Measurements from ENCODE around the gene ADAM29. TPM values are rescaled to one million over a fixed set of nuclear protein-coding genes. Genes with fewer than 3 reads are reported as not detected.

Gene ADAM29
- total and polyA plus RNA-seq, 2 of the 4 experiments (the other 2 are of a cell fraction) = not detected

GRCh38 chr4:174928174-174928573, 10.0 kb downstream of the ADAM29 start:
- BruUV-seq (replicated peaks) = no TSS peak
- ChIA-PET POLR2A (ENCODE audit: unreplicated experiment) (no interaction called here), CTCF (no interaction called here)
- WGBS, 2 experiments (ENCODE audit: extremely low coverage in 2 of 2, insufficient read length in 1 of 2) = 29% methylated on average over 1 of the region's 6 CpGs; no CpG with 5 or more reads in 1 of the 2 experiments
- H3K4me2 ChIP-seq (ENCODE audit: low read depth, low read length) = no peak overlapping the region
- H2BK20ac ChIP-seq (ENCODE audit: low read depth, low read length) = no peak overlapping the region
- H3K9me3 ChIP-seq (ENCODE audit: control insufficient read depth, insufficient read depth, low read length) = peaks cover 2% of the 10 kb centered on the region
- no peak overlapping the region for H3K23ac ChIP-seq (ENCODE audit: low read depth, low read length)
- H2AFZ ChIP-seq (replicated peaks; ENCODE audit: low read length, poor library complexity) = no peak overlapping the region
- H3K27ac ChIP-seq (ENCODE audit: insufficient read depth, low read length) = no peak overlapping the region
- no peak overlapping the region for H3K18ac ChIP-seq (ENCODE audit: low read depth, low read length)
- no peaks in the 10 kb centered on the region for H3K27me3 ChIP-seq (ENCODE audit: control insufficient read depth, insufficient read depth, low read length)
- H2AK5ac ChIP-seq (ENCODE audit: low read depth, low read length) = no peak overlapping the region
- H2BK15ac ChIP-seq (ENCODE audit: low read depth, low read length) = no peak overlapping the region
- H3K14ac ChIP-seq (replicated peaks; ENCODE audit: low read depth, low read length) = no peak overlapping the region
- no peak overlapping the region for H4K5ac ChIP-seq (ENCODE audit: low read depth, low read length)
- ATAC-seq (ENCODE audit: low read depth) = no peak
- in situ Hi-C loops (cut with MboI; ENCODE audit: low sequenced_read_pairs) (no loop called here), dilution Hi-C loops (cut with HindIII; ENCODE audit: low sequenced_read_pairs, unreplicated experiment) (no loop called here), intact Hi-C loops (cut with micrococcal nuclease) (loop anchor here (10.0 kb wide), 1 partner anchor 517 kb away; no protein-coding TSS in a partner anchor)
- no peak overlapping the region for H3K4me3 ChIP-seq (ENCODE audit: insufficient read depth, low read depth, low read length)
- no peaks in the 10 kb centered on the region for H4K20me1 ChIP-seq (ENCODE audit: insufficient read depth, low read length)
- H3K4ac ChIP-seq (ENCODE audit: low read depth, low read length) = no peak overlapping the region
- no peak overlapping the region for H2BK5ac ChIP-seq (ENCODE audit: low read depth, low read length, poor library complexity, severe bottlenecking)
- no peaks in the 10 kb centered on the region for H3K4me1 ChIP-seq (ENCODE audit: control insufficient read depth, insufficient read depth, low read length)
- no peak overlapping the region for H4K91ac ChIP-seq (ENCODE audit: insufficient read depth, low read depth, low read length)
- no peak overlapping the region for H2AK9ac ChIP-seq (replicated peaks; ENCODE audit: low read depth, low read length, poor library complexity)
- H3K79me1 ChIP-seq (ENCODE audit: low read depth in 1 of 2, low read length in 2 of 2) = no peaks in the 10 kb centered on the region
- no peak for DNase-seq
- H3K9me1 ChIP-seq (ENCODE audit: insufficient read depth, low read length) = no peaks in the 10 kb centered on the region
- no peak overlapping the region for H4K8ac ChIP-seq (ENCODE audit: low read depth in 2 of 2, low read length in 2 of 2)
- no peak overlapping the region for H2BK120ac ChIP-seq (ENCODE audit: low read depth, low read length)
- H3K9ac ChIP-seq (ENCODE audit: low read depth, low read length) = no peak overlapping the region
- H3K36me3 ChIP-seq (ENCODE audit: control insufficient read depth, insufficient read depth, low read length) = no peaks in the 10 kb centered on the region
- TF ChIP-seq RFX5 (IDR thresholded peaks at IDR 0.05; ENCODE audit: low read depth, low read length) = no peak
- TF ChIP-seq NFE2L2 (IDR thresholded peaks at IDR 0.05; ENCODE audit: low read depth, low read length) = no peak
- TF ChIP-seq, protein P1, sequence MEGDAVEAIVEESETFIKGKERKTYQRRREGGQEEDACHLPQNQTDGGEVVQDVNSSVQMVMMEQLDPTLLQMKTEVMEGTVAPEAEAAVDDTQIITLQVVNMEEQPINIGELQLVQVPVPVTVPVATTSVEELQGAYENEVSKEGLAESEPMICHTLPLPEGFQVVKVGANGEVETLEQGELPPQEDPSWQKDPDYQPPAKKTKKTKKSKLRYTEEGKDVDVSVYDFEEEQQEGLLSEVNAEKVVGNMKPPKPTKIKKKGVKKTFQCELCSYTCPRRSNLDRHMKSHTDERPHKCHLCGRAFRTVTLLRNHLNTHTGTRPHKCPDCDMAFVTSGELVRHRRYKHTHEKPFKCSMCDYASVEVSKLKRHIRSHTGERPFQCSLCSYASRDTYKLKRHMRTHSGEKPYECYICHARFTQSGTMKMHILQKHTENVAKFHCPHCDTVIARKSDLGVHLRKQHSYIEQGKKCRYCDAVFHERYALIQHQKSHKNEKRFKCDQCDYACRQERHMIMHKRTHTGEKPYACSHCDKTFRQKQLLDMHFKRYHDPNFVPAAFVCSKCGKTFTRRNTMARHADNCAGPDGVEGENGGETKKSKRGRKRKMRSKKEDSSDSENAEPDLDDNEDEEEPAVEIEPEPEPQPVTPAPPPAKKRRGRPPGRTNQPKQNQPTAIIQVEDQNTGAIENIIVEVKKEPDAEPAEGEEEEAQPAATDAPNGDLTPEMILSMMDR (conservative IDR thresholded peaks at IDR 0.05; ENCODE audit: low read depth, low read length) = no peak
- TF ChIP-seq CHD1 (IDR thresholded peaks at IDR 0.05; ENCODE audit: low read depth, low read length) = no peak
- TF ChIP-seq, protein P2, sequence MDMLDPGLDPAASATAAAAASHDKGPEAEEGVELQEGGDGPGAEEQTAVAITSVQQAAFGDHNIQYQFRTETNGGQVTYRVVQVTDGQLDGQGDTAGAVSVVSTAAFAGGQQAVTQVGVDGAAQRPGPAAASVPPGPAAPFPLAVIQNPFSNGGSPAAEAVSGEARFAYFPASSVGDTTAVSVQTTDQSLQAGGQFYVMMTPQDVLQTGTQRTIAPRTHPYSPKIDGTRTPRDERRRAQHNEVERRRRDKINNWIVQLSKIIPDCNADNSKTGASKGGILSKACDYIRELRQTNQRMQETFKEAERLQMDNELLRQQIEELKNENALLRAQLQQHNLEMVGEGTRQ (IDR thresholded peaks at IDR 0.05; ENCODE audit: low read depth, low read length) = no peak
- H3K56ac ChIP-seq (ENCODE audit: extremely low read depth, insufficient read depth, low read length) = no peak overlapping the region
